GM12878 (cell line): ENCODE measurements around the gene UBQLN1.

Experiments
- CTCF ChIP-seq, 3 experiments: IDR thresholded peaks in 2 of 3; conservative IDR thresholded peaks in 1 of 3; 2 replicates each; pipeline ENCODE4 v1.5.1; 2011; ENCODE audit warnings: low read depth in 3 of 3, low read length in 3 of 3, mild to moderate bottlenecking in 3 of 3, control low read depth in 2 of 3, moderate library complexity in 2 of 3, inconsistent platforms in 1 of 3, mixed read lengths in 1 of 3; ENCODE audit not compliant: control insufficient read depth in 2 of 3, insufficient read depth in 1 of 3; ENCODE audit errors: extremely low read depth in 1 of 3
- RELA ChIP-seq: fragments of 450-650 bp; IDR thresholded peaks from 2 replicates; pipeline ENCODE4 v1.8.0; 2014; ENCODE audit warnings: borderline replicate concordance; ENCODE audit not compliant: partially characterized antibody
- REST ChIP-seq: IDR thresholded peaks from 2 replicates; pipeline ENCODE4 v1.6.1; 2012; ENCODE audit warnings: mild to moderate bottlenecking, low read depth, low read length
- YY1 ChIP-seq: IDR thresholded peaks from 2 replicates; pipeline ENCODE4 v1.6.1; 2011; ENCODE audit warnings: low read depth, mild to moderate bottlenecking, low read length

GRCh38 chr9:83688921-83689320 lies 18.8 kb downstream of the UBQLN1 start:
- no peak for TF ChIP-seq RELA
- no peak for TF ChIP-seq YY1
- no peak for TF ChIP-seq CTCF (IDR thresholded peaks at IDR 0.05 in 2 of 3, conservative IDR thresholded peaks at IDR 0.05 in 1 of 3; ENCODE audit: control insufficient read depth in 2 of 3, extremely low read depth in 1 of 3, insufficient read depth in 1 of 3, low read depth in 3 of 3, low read length in 3 of 3)
- no peak for TF ChIP-seq REST
